Keratinocyte (primary cell): ENCODE measurements around the gene CFAP20.

Source experiments
- CTCF ChIP-seq, 3 experiments: IDR thresholded peaks in 1 of 3; conservative IDR thresholded peaks in 1 of 3; optimal IDR thresholded peaks in 1 of 3; 2 replicates in 2 of 3; 3 replicates in 1 of 3; pipeline versions ENCODE3 to v1.5.1; 2011; ENCODE audit warnings: low read length in 3 of 3, mild to moderate bottlenecking in 3 of 3, moderate library complexity in 2 of 3, control low read depth in 1 of 3, inconsistent platforms in 1 of 3; ENCODE audit not compliant: insufficient read depth in 2 of 3; ENCODE audit errors: extremely low read depth in 1 of 3
- EZH2 ChIP-seq: IDR thresholded peaks from one replicate; pipeline ENCODE4 v1.6.1; 2012; ENCODE audit warnings: inconsistent platforms, mild to moderate bottlenecking, low read length, moderate library complexity

GRCh38 chr16:58088091-58088490 is 41.1 kb downstream of the CFAP20 start:
- no peak for TF ChIP-seq CTCF (optimal IDR thresholded peaks at IDR 0.05 in 1 of 3, IDR thresholded peaks at IDR 0.05 in 1 of 3, conservative IDR thresholded peaks at IDR 0.05 in 1 of 3; ENCODE audit: extremely low read depth in 1 of 3, insufficient read depth in 2 of 3, low read length in 3 of 3)
- no peak for TF ChIP-seq EZH2
